Adrenal gland (tissue), 12 donors: Measurements from ENCODE around the gene DUS2. TPM values are rescaled to one million over a fixed set of nuclear protein-coding genes. Genes with fewer than 3 reads are reported as not detected.
A peak's percentile ranks its signal among the peaks of the same experiment; 100 is the strongest.

Experiments
- DNase-seq, 7 donors: peaks; one replicate each; pipeline ENCODE4 v3.0.0-alpha.2; 2019 to 2020
- H3K27ac ChIP-seq, 5 donors: fragments of 200-600 bp; sonication (generic) in 4 of 5; 1 replicate in 3 of 5; 2 replicates in 2 of 5; pipeline versions ENCODE4 v1.5.1 to v1.8.0; 2016 to 2020; ENCODE audit warnings: mild to moderate bottlenecking in 1 of 5
- H3K27me3 ChIP-seq: fragments of 200-600 bp; 2 replicates; pipeline ENCODE4 v1.8.0; 2021
- H3K36me3 ChIP-seq, 2 donors: fragments of 200-600 bp; replicated peaks in 1 of 2; 1 replicate in 1 of 2; 2 replicates in 1 of 2; pipeline versions ENCODE4 v1.5.1 to v1.8.0; 2018 to 2022
- H3K4me1 ChIP-seq, 2 donors: fragments of 200-600 bp; replicated peaks in 1 of 2; 1 replicate in 1 of 2; 2 replicates in 1 of 2; pipeline versions ENCODE4 v1.5.1 to v1.8.0; 2018 to 2021
- H3K4me3 ChIP-seq, 4 donors: fragments of 200-600 bp; sonication (generic) in 3 of 4; one replicate each; pipeline ENCODE4 v1.5.1; 2016 to 2018
- H3K9me3 ChIP-seq, 3 donors: fragments of 200-600 bp; sonication (generic) in 1 of 3; replicated peaks in 1 of 3; 1 replicate in 2 of 3; 2 replicates in 1 of 3; pipeline versions ENCODE4 v1.5.1 to v1.8.0; 2016 to 2021
- POLR2A ChIP-seq, 2 donors: fragments of 450-650 bp; IDR thresholded peaks; one replicate each; pipeline ENCODE4 v1.6.1; 2017; ENCODE audit warnings: antibody characterized with exemption in 2 of 2, mild to moderate bottlenecking in 2 of 2, moderate library complexity in 1 of 2
- WGBS, 4 donors: extraction: QIAGEN DNeasy Blood & Tissue Kit in 2 of 4; methylation state at CpG; one replicate each; pipeline versions ENCODE4 v1.1.5 to v1.1.7; 2013 to 2017; 5-methylcytosine and 5-hydroxymethylcytosine counted together
- intact Hi-C, 2 donors: fragments of 100-400 bp; cut with DNase I; formaldehyde crosslinking; loops; one replicate each; pipeline versions ENCODE4 v1.14.1 to v1.15.0; 2022 to 2023
- polyA plus RNA-seq, 3 donors: library from polyadenylated mRNA; stranded (reverse); fragments of 200-250 nt in 2 of 3; fragments of 350-450 nt in 1 of 3; fragmentation: Illumina TruSeq in 1 of 3; extraction: RNeasy Lipid Tissue Mini Kit (QIAGEN cat#74804) in 1 of 3; gene quantifications; one replicate each; pipeline ENCODE4 v1.2.3, GENCODE V29; 2013 to 2014
- total RNA-seq, 9 donors: library from RNA; depleted of rRNA in 4 of 9; stranded (reverse); fragments of >200 nt in 4 of 9; fragments of 120-200 nt in 1 of 9; fragmentation: NEBNext Ultra II Directional in 1 of 9; extraction: Animal tissue kit (Norgen Biotek cat#: 25700) in 1 of 9; gene quantifications; one replicate each; pipeline versions ENCODE4 v1.1.0 to v1.2.4, GENCODE V29; 2013 to 2023
- TF ChIP-seq, protein P1 (sequence below), 6 experiments: fragments of 450-650 bp in 4 of 6; fragments of 200-600 bp in 2 of 6; sonication (generic) in 1 of 6; IDR thresholded peaks; 1 replicate in 5 of 6; 2 replicates in 1 of 6; pipeline versions ENCODE4 v1.5.1 to v1.8.0; 2016 to 2021; ENCODE audit warnings: antibody characterized with exemption in 6 of 6, mild to moderate bottlenecking in 2 of 6, moderate library complexity in 1 of 6
- donor health status: healthy with polysubstance abuse.
- donor health status: Bipolar disorder and iron deficiency.
- donor health status: DM: yes; HTN: yes; CAD: no.
- donor health status: DM: no; HTN: no; CAD: no.
- donor health status: DM: no; HTN: no; CAD: no.
- donor health status: DM: yes; HTN: yes; CAD: no.

Gene DUS2
- total and polyA plus RNA-seq, 12 donors: 6.3 to 25.3 (median 12.7) TPM

DNA sequence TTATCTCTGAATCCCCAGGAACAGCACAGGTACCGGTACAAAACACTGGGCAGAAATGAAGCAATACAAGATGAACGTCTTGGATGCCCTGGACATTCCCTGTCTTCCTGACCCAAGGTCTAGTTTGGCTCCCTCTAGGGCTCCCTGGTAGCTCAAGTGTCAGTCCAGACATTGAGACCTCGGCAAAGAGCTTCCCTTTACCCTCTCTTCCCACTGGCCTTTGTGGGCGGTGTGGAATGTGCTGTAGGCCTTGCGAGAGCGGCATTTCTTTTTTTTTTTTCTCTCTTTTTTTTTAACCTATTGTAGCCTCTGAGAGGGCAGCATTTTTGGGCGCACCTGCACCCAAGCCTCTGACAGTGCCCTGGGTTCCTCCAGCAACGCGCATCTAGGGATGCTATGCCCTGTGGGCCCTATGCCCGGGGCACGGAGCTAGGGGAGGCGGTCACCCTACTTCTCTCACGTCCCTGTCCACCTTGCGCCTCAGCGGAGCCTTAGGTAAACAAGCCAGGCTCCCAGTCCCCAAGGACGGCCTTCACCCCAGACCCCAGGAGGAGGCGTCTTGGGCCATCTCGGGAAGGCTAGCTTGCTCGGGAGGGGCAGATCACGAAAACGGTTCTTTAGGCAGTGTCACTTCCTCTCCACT lies 60.9 kb downstream of the DUS2 start:
- Histone ChIP-seq H3K27ac (peak overlapping the region in 4 of 5 donors; percentile 87 to 99 (median 98)), H3K36me3 (no peaks in the 10 kb centered on the region), H3K4me3 (peak overlapping the region in 1 of 4 donors; percentile 88), H3K4me1 (peaks cover 37 to 80% of the 10 kb centered on the region in 2 donors), H3K27me3 (no peaks in the 10 kb centered on the region), H3K9me3 (no peaks in the 10 kb centered on the region)
- WGBS, 4 donors: 31 to 55% (median 41%) methylated on average over 7 to 21 of the region's 21 CpGs
- intact Hi-C loops: no loop called here
- no peak for DNase-seq
- TF ChIP-seq POLR2A (IDR thresholded peaks at IDR 0.05): no peak
- TF ChIP-seq, protein P1, sequence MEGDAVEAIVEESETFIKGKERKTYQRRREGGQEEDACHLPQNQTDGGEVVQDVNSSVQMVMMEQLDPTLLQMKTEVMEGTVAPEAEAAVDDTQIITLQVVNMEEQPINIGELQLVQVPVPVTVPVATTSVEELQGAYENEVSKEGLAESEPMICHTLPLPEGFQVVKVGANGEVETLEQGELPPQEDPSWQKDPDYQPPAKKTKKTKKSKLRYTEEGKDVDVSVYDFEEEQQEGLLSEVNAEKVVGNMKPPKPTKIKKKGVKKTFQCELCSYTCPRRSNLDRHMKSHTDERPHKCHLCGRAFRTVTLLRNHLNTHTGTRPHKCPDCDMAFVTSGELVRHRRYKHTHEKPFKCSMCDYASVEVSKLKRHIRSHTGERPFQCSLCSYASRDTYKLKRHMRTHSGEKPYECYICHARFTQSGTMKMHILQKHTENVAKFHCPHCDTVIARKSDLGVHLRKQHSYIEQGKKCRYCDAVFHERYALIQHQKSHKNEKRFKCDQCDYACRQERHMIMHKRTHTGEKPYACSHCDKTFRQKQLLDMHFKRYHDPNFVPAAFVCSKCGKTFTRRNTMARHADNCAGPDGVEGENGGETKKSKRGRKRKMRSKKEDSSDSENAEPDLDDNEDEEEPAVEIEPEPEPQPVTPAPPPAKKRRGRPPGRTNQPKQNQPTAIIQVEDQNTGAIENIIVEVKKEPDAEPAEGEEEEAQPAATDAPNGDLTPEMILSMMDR (IDR thresholded peaks at IDR 0.05): no peak

DNA sequence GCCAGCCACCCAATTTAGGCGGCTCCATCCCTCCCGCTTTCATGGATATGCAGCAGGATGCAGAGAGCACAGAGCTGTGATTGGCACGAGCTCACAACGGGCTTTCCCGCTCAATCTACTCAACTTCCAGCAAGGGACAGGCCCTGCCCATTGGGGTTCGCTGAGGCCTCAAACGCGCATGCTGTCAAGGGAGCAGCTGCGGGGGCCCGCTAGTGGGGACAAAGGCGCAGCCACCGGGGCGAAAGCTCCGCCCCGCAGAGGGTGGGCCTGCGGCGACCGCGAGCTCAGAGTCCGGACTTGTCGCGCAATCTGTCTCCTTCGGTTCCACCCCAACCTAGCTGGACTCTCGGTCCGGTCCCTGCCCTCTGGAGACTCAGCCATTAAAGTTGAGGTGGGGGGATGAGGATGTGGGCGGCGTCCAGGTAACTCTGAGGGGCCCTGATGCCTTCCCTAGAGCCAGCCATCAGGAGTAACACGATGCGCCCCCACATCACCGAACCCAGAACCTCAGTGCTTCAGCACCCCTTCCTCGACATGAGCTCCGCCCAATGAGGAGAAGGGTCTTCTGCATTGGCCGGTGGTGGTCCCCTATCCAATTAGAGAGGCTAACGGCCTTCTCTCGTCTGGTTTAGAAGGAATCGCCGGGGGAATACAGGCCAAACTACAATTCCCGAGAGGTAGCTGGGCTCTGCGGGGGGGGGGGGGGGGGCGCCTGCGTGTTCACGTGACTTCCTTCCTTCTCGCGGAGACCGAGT lies 61.6 kb downstream of the DUS2 start:
- H3K27me3 ChIP-seq: no peaks in the 10 kb centered on the region
- H3K9me3 ChIP-seq: no peaks in the 10 kb centered on the region
- H3K4me3 ChIP-seq: peak overlapping the region in 3 of 4 donors; percentile 8 to 88 (median 49)
- H3K27ac ChIP-seq: peak overlapping the region; percentile 87 to 99 (median 98)
- 0 to 4% (median 1%) methylated on average over 5 to 41 of the region's 45 CpGs for WGBS, 4 donors
- no peaks in the 10 kb centered on the region for H3K36me3 ChIP-seq
- peak; percentile 87 to 96 (median 89) for DNase-seq
- TF ChIP-seq, protein P1 (IDR thresholded peaks at IDR 0.05): peak in 2 of 6 experiments; percentile 13 to 40
- TF ChIP-seq POLR2A (IDR thresholded peaks at IDR 0.05): peak; percentile 45 to 64
- peaks cover 31 to 80% of the 10 kb centered on the region in 2 donors for H3K4me1 ChIP-seq
- intact Hi-C loops: no loop called here

DNA sequence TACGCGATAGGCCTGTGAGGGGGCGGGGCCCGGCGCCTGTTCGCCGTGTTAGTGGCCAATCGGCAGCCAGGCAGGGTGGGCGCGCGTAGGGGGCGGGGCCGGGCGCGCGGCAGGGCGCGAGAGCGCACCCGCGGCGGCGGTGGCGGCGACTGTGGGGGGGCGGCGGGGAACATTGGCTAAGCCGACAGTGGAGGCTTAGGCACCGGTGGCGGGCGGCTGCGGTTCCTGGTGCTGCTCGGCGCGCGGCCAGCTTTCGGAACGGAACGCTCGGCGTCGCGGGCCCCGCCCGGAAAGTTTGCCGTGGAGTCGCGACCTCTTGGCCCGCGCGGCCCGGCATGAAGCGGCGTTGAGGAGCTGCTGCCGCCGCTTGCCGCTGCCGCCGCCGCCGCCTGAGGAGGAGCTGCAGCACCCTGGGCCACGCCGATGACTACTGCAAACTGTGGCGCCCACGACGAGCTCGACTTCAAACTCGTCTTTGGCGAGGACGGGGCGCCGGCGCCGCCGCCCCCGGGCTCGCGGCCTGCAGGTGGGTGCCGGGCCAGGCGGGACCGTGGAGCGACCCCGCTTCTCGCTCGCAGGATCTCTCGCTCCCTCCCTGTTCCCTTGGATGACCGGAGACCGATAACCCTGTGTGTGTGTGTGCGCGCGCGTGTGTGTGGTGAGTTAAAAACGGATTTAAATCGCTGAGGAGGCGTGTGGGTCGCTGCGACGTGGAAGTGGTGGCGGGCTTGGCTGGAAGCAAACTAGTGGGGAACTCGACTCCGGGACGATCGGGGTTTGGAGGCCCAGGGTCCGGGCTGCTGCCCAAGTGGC lies 62.4 kb downstream of the DUS2 start, which contains the start of gene NFATC3:
NFATC3 (plus strand) TSS at position 112 of the 813 bp plus-strand sequence; CDS start at position 424, 312 bp downstream.
- intact Hi-C loops: no loop called here
- WGBS, 4 donors: 0 to 1% (median 0%) methylated on average over 5 to 104 of the region's 104 CpGs
- H3K4me1 ChIP-seq: peaks cover 23 to 77% of the 10 kb centered on the region in 2 donors

More for the DNA sequence above, 62.4 kb downstream of the DUS2 start, which contains the start of gene NFATC3:
- TF ChIP-seq, protein P1 (IDR thresholded peaks at IDR 0.05): no peak
- peak; percentile 52 to 82 for TF ChIP-seq POLR2A (IDR thresholded peaks at IDR 0.05)
- peak within 1 kb of the TSS; percentile 56 to 97 (median 91) for H3K4me3 ChIP-seq
- peak within 1 kb of the TSS; percentile 90 to 99 (median 98) for H3K27ac ChIP-seq
- H3K27me3 ChIP-seq: no peaks in the 10 kb centered on the region
- no peaks in the 10 kb centered on the region for H3K36me3 ChIP-seq
- DNase-seq: peak; percentile 99
- no peaks in the 10 kb centered on the region for H3K9me3 ChIP-seq
